ENCODE measurements around the gene ANKRD28.

ANKRD28 gene

GRCh38 chr3:15722877-15723623 lies 74.7 kb downstream of the ANKRD28 start:
- DNase-seq (ENCODE audit: low spot score) = no peak

GRCh38 chr3:15716178-15716577 lies 81.6 kb downstream of the ANKRD28 start:
- no peak for DNase-seq (ENCODE audit: low spot score)

GRCh38 chr3:15714448-15714847 lies 83.3 kb downstream of the ANKRD28 start:
- no peak for DNase-seq (ENCODE audit: low spot score)

GRCh38 chr3:15713364-15713763 lies 84.4 kb downstream of the ANKRD28 start:
- DNase-seq (ENCODE audit: low spot score) = no peak

- DNase-seq (ENCODE audit: low spot score) = no peak
Measured at GRCh38 chr3:15711281-15711680, 86.5 kb downstream of the ANKRD28 start.

GRCh38 chr3:15708882-15709677 lies 88.7 kb downstream of the ANKRD28 start:
- no peak for DNase-seq (ENCODE audit: low spot score)

GRCh38 chr3:15707779-15708178 lies 90.0 kb downstream of the ANKRD28 start:
- DNase-seq (ENCODE audit: low spot score) = no peak

GRCh38 chr3:15703346-15703745 lies 94.4 kb downstream of the ANKRD28 start:
- no peak for DNase-seq (ENCODE audit: low spot score)

- DNase-seq (ENCODE audit: low spot score) = no peak
Measured at GRCh38 chr3:15694628-15695027, 103.2 kb downstream of the ANKRD28 start.

- DNase-seq (ENCODE audit: low spot score) = no peak
Measured at GRCh38 chr3:15693355-15693754, 104.4 kb downstream of the ANKRD28 start.

- no peak for DNase-seq (ENCODE audit: low spot score)
Measured at GRCh38 chr3:15690748-15691147, 107.0 kb downstream of the ANKRD28 start.

GRCh38 chr3:15690230-15690629 lies 107.5 kb downstream of the ANKRD28 start:
- DNase-seq (ENCODE audit: low spot score) = no peak

GRCh38 chr3:15685927-15686326 lies 111.9 kb downstream of the ANKRD28 start:
- no peak for DNase-seq (ENCODE audit: low spot score)

GRCh38 chr3:15683253-15683652 lies 114.5 kb downstream of the ANKRD28 start:
- no peak for DNase-seq (ENCODE audit: low spot score)

GRCh38 chr3:15682561-15683185 lies 115.1 kb downstream of the ANKRD28 start:
- DNase-seq (ENCODE audit: low spot score) = no peak

- DNase-seq (ENCODE audit: low spot score) = no peak
Measured at GRCh38 chr3:15681668-15682067, 116.1 kb downstream of the ANKRD28 start.

GRCh38 chr3:15679306-15679705 lies 118.5 kb downstream of the ANKRD28 start:
- no peak for DNase-seq (ENCODE audit: low spot score)

GRCh38 chr3:15676259-15676658 lies 121.5 kb downstream of the ANKRD28 start:
- DNase-seq (ENCODE audit: low spot score) = no peak

GRCh38 chr3:15673536-15673935 lies 124.2 kb downstream of the ANKRD28 start:
- DNase-seq (ENCODE audit: low spot score) = no peak

GRCh38 chr3:15667484-15667883 lies 130.3 kb downstream of the ANKRD28 start:
- DNase-seq (ENCODE audit: low spot score) = no peak

GRCh38 chr3:15666277-15666676 lies 131.5 kb downstream of the ANKRD28 start:
- DNase-seq (ENCODE audit: low spot score) = no peak

GRCh38 chr3:15665510-15666150 lies 132.1 kb downstream of the ANKRD28 start:
- no peak for DNase-seq (ENCODE audit: low spot score)

Data from LoVo (cell line).